WTC11 (cell line): Measurements from ENCODE around the gene VSTM2L. TPM values are rescaled to one million over a fixed set of nuclear protein-coding genes. Genes with fewer than 3 reads are reported as not detected.
A peak's percentile ranks its signal among the peaks of the same experiment; 100 is the strongest.

Source experiments
- ATAC-seq: fragments of 200-7000 bp; cut with Tn5 transposase; 2 replicates; pipeline ENCODE4 v1.10.0; 2021; ENCODE audit warnings: mild to moderate bottlenecking, moderate library complexity
- CTCF ChIA-PET: fragments of 300-600 bp; sonication (Branson Sonifier 250); formaldehyde crosslinking; loops from one replicate; lab custom pipeline; 2021; ENCODE audit warnings: antibody characterized with exemption; lab: Charles Lee
- POLR2A ChIA-PET: fragments of 350-600 bp; sonication (Branson Sonifier 250); formaldehyde crosslinking; loops from one replicate; lab custom pipeline; 2021; ENCODE audit warnings: antibody characterized with exemption; lab: Charles Lee
- DNase-seq: peaks from one replicate; pipeline ENCODE4 v3.0.0; 2021; ENCODE audit warnings: low spot score
- H3K27ac Mint-ChIP-seq: 2 replicates; pipeline ENCODE4 v1.8.0; 2021; ENCODE audit warnings: mixed read lengths
- H3K27me3 Mint-ChIP-seq: 2 replicates; pipeline ENCODE4 v1.8.0; 2021; ENCODE audit warnings: low read depth, mild to moderate bottlenecking, moderate library complexity, mixed read lengths
- H3K36me3 Mint-ChIP-seq: 2 replicates; pipeline ENCODE4 v1.8.0; 2021; ENCODE audit warnings: mixed read lengths
- H3K4me1 Mint-ChIP-seq: 2 replicates; pipeline ENCODE4 v1.8.0; 2022; ENCODE audit warnings: mixed read lengths
- H3K4me3 Mint-ChIP-seq: 2 replicates; pipeline ENCODE4 v1.8.0; 2021; ENCODE audit warnings: mild to moderate bottlenecking, moderate library complexity, mixed read lengths
- H3K9me3 Mint-ChIP-seq: 2 replicates; pipeline ENCODE4 v1.8.0; 2021; ENCODE audit warnings: mixed read lengths
- ATF6 ChIP-seq: sonication (generic); formaldehyde crosslinking; IDR thresholded peaks from 2 replicates; pipeline ENCODE4 v1.8.1; 2023; ENCODE audit warnings: mild to moderate bottlenecking, missing genetic modification reagents
- CBFB ChIP-seq: sonication (generic); formaldehyde crosslinking; IDR thresholded peaks from 2 replicates; pipeline ENCODE4 v1.8.1; 2022; ENCODE audit warnings: mild to moderate bottlenecking, low read depth, missing genetic modification reagents
- CTCF ChIP-seq: fragments of 200-600 bp; IDR thresholded peaks from 2 replicates; pipeline ENCODE4 v1.8.0; 2022; ENCODE audit warnings: antibody characterized with exemption
- ERG ChIP-seq: fragments of 250-450 bp; sonication (Bioruptor Pico); IDR thresholded peaks from 2 replicates; pipeline ENCODE4 v1.8.0; 2021; ENCODE audit warnings: mild to moderate bottlenecking
- ESRRA ChIP-seq: sonication (generic); formaldehyde crosslinking; IDR thresholded peaks from 2 replicates; pipeline ENCODE4 v1.8.1; 2022; ENCODE audit warnings: mild to moderate bottlenecking, missing genetic modification reagents, borderline replicate concordance
- FOXJ3 ChIP-seq: sonication (generic); formaldehyde crosslinking; IDR thresholded peaks from 2 replicates; pipeline ENCODE4 v1.9.0; 2021; ENCODE audit warnings: missing genetic modification reagents, mild to moderate bottlenecking, borderline replicate concordance
- GRHL2 ChIP-seq: fragments of 250-450 bp; sonication (Bioruptor Pico); IDR thresholded peaks from 2 replicates; pipeline ENCODE4 v1.8.0; 2022; ENCODE audit warnings: mild to moderate bottlenecking, moderate library complexity; ENCODE audit not compliant: insufficient replicate concordance, severe bottlenecking
- NR2C2 ChIP-seq: sonication (generic); formaldehyde crosslinking; IDR thresholded peaks from 2 replicates; pipeline ENCODE4 v1.8.0; 2022; ENCODE audit warnings: mild to moderate bottlenecking, missing genetic modification reagents
- SP1 ChIP-seq: sonication (generic); formaldehyde crosslinking; conservative IDR thresholded peaks from 2 replicates; pipeline ENCODE4 v1.8.1; 2022; ENCODE audit warnings: missing genetic modification reagents
- TCF7 ChIP-seq: sonication (generic); formaldehyde crosslinking; IDR thresholded peaks from 2 replicates; pipeline ENCODE4 v1.8.0; 2022; ENCODE audit warnings: mild to moderate bottlenecking, low read depth, missing genetic modification reagents, moderate library complexity
- TEAD1 ChIP-seq: sonication (generic); formaldehyde crosslinking; IDR thresholded peaks from 2 replicates; pipeline ENCODE4 v1.8.0; 2022; ENCODE audit warnings: mild to moderate bottlenecking, missing genetic modification reagents
- USF1 ChIP-seq: sonication (generic); formaldehyde crosslinking; IDR thresholded peaks from 2 replicates; pipeline ENCODE4 v1.8.0; 2022; ENCODE audit warnings: mild to moderate bottlenecking, missing genetic modification reagents
- ZNF281 ChIP-seq: sonication (generic); formaldehyde crosslinking; IDR thresholded peaks from 2 replicates; pipeline ENCODE4 v1.8.0; 2023; ENCODE audit warnings: mild to moderate bottlenecking, missing genetic modification reagents
- ZNF317 ChIP-seq: sonication (generic); formaldehyde crosslinking; IDR thresholded peaks from 2 replicates; pipeline ENCODE4 v1.8.1; 2023; ENCODE audit warnings: low read depth, mild to moderate bottlenecking, moderate library complexity, missing genetic modification reagents, borderline replicate concordance
- ZNF423 ChIP-seq: fragments of 250-450 bp; sonication (Bioruptor Pico); IDR thresholded peaks from 2 replicates; pipeline ENCODE4 v2.1.2; 2022; ENCODE audit warnings: mild to moderate bottlenecking, moderate library complexity
- ZNF425 ChIP-seq: fragments of 250-450 bp; sonication (Bioruptor Pico); conservative IDR thresholded peaks from 2 replicates; pipeline ENCODE4 v1.9.0; 2021; ENCODE audit warnings: mild to moderate bottlenecking
- ZNF532 ChIP-seq: fragments of 250-450 bp; sonication (Bioruptor Pico); IDR thresholded peaks from 2 replicates; pipeline ENCODE4 v1.9.0; 2021; ENCODE audit warnings: mild to moderate bottlenecking, borderline replicate concordance
- total RNA-seq: library from RNA; stranded (reverse); gene quantifications from 3 replicates; pipeline ENCODE4 v1.2.3, GENCODE V29; 2021

Gene VSTM2L
- total RNA-seq, 1 experiment from 2014 or later: 1.9 TPM

GRCh38 chr20:37940858-37941257 lies 37.9 kb downstream of the VSTM2L start (continued):
- TF ChIP-seq ZNF532 (CRISPR knock-in tag): no peak
- no peak for TF ChIP-seq FOXJ3 (CRISPR knock-in tag)
- no peak for TF ChIP-seq GRHL2 (CRISPR knock-in tag)
- TF ChIP-seq, all 79 proteins: peak for 0

GRCh38 chr20:37941332-37941731 lies 38.4 kb downstream of the VSTM2L start:
- peak; percentile 96 for TF ChIP-seq ZNF423 (CRISPR knock-in tag)
- TF ChIP-seq TEAD1 (CRISPR knock-in tag): no peak
- peak; percentile 28; the same call in 1 of the 2 replicates for TF ChIP-seq CTCF
- ChIA-PET CTCF (interaction anchor here (0.6 to 1.4 kb wide), 16 partner anchors 10 to 280 kb away, joined by 3 to 11 read pairs (median 4); no protein-coding TSS in a partner anchor), POLR2A (no interaction called here)
- Mint-ChIP-seq H3K27me3 (no peaks in the 10 kb centered on the region), H3K9me3 (no peaks in the 10 kb centered on the region), H3K27ac (no peak overlapping the region), H3K36me3 (no peaks in the 10 kb centered on the region), H3K4me1 (peaks cover 3% of the 10 kb centered on the region; the same call in 1 of the 2 replicates), H3K4me3 (no peak overlapping the region)
- DNase-seq (peak; percentile 50), ATAC-seq (peak; percentile 59; the same call in 1 of the 2 replicates)

GRCh38 chr20:37941992-37942391 lies 39.1 kb downstream of the VSTM2L start:
- Mint-ChIP-seq H3K36me3 (no peaks in the 10 kb centered on the region), H3K9me3 (no peaks in the 10 kb centered on the region), H3K4me1 (peaks cover 3% of the 10 kb centered on the region; the same call in 1 of the 2 replicates), H3K4me3 (no peak overlapping the region), H3K27me3 (no peaks in the 10 kb centered on the region; the same call in 1 of the 2 replicates), H3K27ac (no peak overlapping the region)
- POLR2A ChIA-PET: no interaction called here
- no peak for DNase-seq
- CTCF ChIA-PET: interaction anchor here (0.6 to 1.4 kb wide), 16 partner anchors 10 to 279 kb away, joined by 3 to 11 read pairs (median 4); no protein-coding TSS in a partner anchor
- no peak for ATAC-seq
- no peak for TF ChIP-seq ZNF281 (CRISPR knock-in tag)
- no peak for TF ChIP-seq ZNF317
- TF ChIP-seq ATF6 (CRISPR knock-in tag): no peak
- TF ChIP-seq ERG (CRISPR knock-in tag): no peak
- no peak for TF ChIP-seq TCF7 (CRISPR knock-in tag)
- TF ChIP-seq NR2C2: no peak
- no peak for TF ChIP-seq USF1 (CRISPR knock-in tag)
- no peak for TF ChIP-seq SP1 (CRISPR knock-in tag)
- TF ChIP-seq ESRRA (CRISPR knock-in tag): no peak
- TF ChIP-seq ZNF425 (CRISPR knock-in tag): no peak
- no peak for TF ChIP-seq CBFB (CRISPR knock-in tag)
